ENCODE measurements around the gene STK4. TPM values are rescaled to one million over a fixed set of nuclear protein-coding genes. Genes with fewer than 3 reads are reported as not detected.

STK4 gene
- total and polyA plus RNA-seq, 7 donors: 2.4 to 8.6 (median 5.6) TPM

GRCh38 chr20:44954211-44954610 is 12.1 kb upstream of the STK4 start:
- H3K27ac ChIP-seq: no peak overlapping the region
- no peaks in the 10 kb centered on the region for H3K27me3 ChIP-seq (ENCODE audit: insufficient read depth in 3 of 3, low read length in 2 of 3)
- intact Hi-C loops (cut with DNase I): no loop called here
- ATAC-seq (no peak), DNase-seq (no peak)
- TF ChIP-seq, protein P1, sequence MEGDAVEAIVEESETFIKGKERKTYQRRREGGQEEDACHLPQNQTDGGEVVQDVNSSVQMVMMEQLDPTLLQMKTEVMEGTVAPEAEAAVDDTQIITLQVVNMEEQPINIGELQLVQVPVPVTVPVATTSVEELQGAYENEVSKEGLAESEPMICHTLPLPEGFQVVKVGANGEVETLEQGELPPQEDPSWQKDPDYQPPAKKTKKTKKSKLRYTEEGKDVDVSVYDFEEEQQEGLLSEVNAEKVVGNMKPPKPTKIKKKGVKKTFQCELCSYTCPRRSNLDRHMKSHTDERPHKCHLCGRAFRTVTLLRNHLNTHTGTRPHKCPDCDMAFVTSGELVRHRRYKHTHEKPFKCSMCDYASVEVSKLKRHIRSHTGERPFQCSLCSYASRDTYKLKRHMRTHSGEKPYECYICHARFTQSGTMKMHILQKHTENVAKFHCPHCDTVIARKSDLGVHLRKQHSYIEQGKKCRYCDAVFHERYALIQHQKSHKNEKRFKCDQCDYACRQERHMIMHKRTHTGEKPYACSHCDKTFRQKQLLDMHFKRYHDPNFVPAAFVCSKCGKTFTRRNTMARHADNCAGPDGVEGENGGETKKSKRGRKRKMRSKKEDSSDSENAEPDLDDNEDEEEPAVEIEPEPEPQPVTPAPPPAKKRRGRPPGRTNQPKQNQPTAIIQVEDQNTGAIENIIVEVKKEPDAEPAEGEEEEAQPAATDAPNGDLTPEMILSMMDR (IDR thresholded peaks at IDR 0.05): no peak
- peaks cover 24 to 81% of the 10 kb centered on the region in 2 donors for H3K36me3 ChIP-seq (ENCODE audit: insufficient read depth in 1 of 2, low read depth in 1 of 2)
- H3K9me3 ChIP-seq: no peaks in the 10 kb centered on the region
- WGBS, 3 donors: 95 to 98% (median 97%) methylated on average over 5 of the region's 5 CpGs
- H3K4me1 ChIP-seq: peaks cover 7% of the 10 kb centered on the region
- H3K4me3 ChIP-seq: no peak overlapping the region

DNA sequence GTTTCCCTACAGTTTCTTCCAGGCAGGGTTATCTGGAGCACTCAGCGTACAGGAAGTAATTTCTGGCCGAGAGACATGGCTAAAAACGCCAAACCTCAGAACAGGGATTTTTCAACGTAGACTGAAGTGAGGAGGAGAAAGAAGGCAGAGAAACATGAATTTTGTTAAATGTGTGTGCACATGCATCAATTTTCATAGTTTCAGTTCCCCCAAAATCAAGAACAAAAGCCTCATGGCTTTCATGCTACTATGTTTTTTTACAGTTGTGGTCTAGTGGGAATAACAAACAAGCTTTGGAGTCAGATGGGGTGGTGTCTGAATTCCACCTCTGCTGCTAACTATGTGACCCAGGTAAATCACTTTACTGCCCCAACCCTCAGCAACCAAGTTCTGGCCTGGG is 11.0 kb upstream of the STK4 start:
- H3K27ac ChIP-seq: no peak overlapping the region
- WGBS, 3 donors: 80 to 86% (median 85%) methylated on average over 4 of the region's 4 CpGs
- no peaks in the 10 kb centered on the region for H3K27me3 ChIP-seq (ENCODE audit: insufficient read depth in 3 of 3, low read length in 2 of 3)
- peaks cover 7% of the 10 kb centered on the region for H3K4me1 ChIP-seq
- no peak overlapping the region for H3K4me3 ChIP-seq
- TF ChIP-seq, protein P1 (IDR thresholded peaks at IDR 0.05): no peak
- H3K36me3 ChIP-seq (ENCODE audit: insufficient read depth in 1 of 2, low read depth in 1 of 2): peaks cover 20 to 70% of the 10 kb centered on the region in 2 donors
- no peaks in the 10 kb centered on the region for H3K9me3 ChIP-seq
- ATAC-seq (no peak), DNase-seq (no peak)
- intact Hi-C loops (cut with DNase I): no loop called here

- no peak for ATAC-seq
- H3K4me1 ChIP-seq: peaks cover 12% of the 10 kb centered on the region
- H3K27me3 ChIP-seq (ENCODE audit: insufficient read depth in 3 of 3, low read length in 2 of 3): no peaks in the 10 kb centered on the region
- H3K9me3 ChIP-seq: no peaks in the 10 kb centered on the region
- no peak overlapping the region for H3K4me3 ChIP-seq
- no peak for DNase-seq
- intact Hi-C loops (cut with DNase I): no loop called here
- WGBS, 3 donors: 92 to 95% (median 94%) methylated on average over 3 of the region's 3 CpGs
- TF ChIP-seq, protein P1 (IDR thresholded peaks at IDR 0.05): no peak
- peaks cover 15 to 59% of the 10 kb centered on the region in 2 donors for H3K36me3 ChIP-seq (ENCODE audit: insufficient read depth in 1 of 2, low read depth in 1 of 2)
- no peak overlapping the region for H3K27ac ChIP-seq
These were observed 9.9 kb upstream of the STK4 start for GRCh38 chr20:44956410-44956809.

- H3K4me1 ChIP-seq: peaks cover 12% of the 10 kb centered on the region
- no peak overlapping the region for H3K4me3 ChIP-seq
- WGBS, 3 donors: 82 to 89% (median 86%) methylated on average over 8 of the region's 8 CpGs
- H3K36me3 ChIP-seq (ENCODE audit: insufficient read depth in 1 of 2, low read depth in 1 of 2): peaks cover 9 to 40% of the 10 kb centered on the region in 2 donors
- no peaks in the 10 kb centered on the region for H3K27me3 ChIP-seq (ENCODE audit: insufficient read depth in 3 of 3, low read length in 2 of 3)
- ATAC-seq (no peak), DNase-seq (no peak)
- H3K27ac ChIP-seq: no peak overlapping the region
- TF ChIP-seq, protein P1 (IDR thresholded peaks at IDR 0.05): no peak
- no peaks in the 10 kb centered on the region for H3K9me3 ChIP-seq
- intact Hi-C loops (cut with DNase I): no loop called here
These were observed 8.0 kb upstream of the STK4 start for GRCh38 chr20:44958276-44958675.

DNA sequence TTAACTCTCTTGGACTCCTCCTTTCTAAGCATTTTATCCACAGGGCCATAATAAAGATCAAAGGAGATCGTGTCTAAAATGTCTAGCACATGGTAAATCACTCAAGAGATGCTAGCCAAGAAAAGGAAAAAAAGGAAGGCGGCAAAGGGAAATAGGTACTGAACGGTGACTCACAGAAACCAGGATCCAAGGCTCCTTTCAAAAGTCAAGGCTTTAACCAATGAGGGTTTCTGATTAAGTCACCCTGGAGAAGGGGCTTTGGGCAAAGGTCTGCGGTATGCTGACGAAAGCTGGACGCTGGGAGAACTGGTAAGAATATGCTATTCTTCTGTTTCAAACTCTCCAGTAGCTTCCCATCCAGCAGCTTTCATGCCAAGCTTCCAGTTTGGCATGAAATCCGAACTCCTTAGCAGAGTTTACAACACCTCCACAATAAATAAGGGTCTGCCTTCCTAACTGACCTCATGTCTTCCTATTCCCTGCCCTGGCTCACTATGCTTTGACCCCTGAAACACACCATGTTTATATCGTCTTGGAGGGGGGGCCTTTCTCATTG is 7.2 kb upstream of the STK4 start:
- WGBS, 3 donors: 18 to 25% (median 22%) methylated on average over 8 of the region's 8 CpGs
- Histone ChIP-seq H3K27ac (peak overlapping the region; percentile 86), H3K4me3 (peak overlapping the region; percentile 99), H3K9me3 (no peaks in the 10 kb centered on the region), H3K27me3 (ENCODE audit: insufficient read depth in 3 of 3, low read length in 2 of 3) (no peaks in the 10 kb centered on the region), H3K36me3 (ENCODE audit: insufficient read depth in 1 of 2, low read depth in 1 of 2) (peaks cover 9 to 31% of the 10 kb centered on the region in 2 donors), H3K4me1 (peaks cover 12% of the 10 kb centered on the region)
- intact Hi-C loops (cut with DNase I): no loop called here
- ATAC-seq: no peak
- DNase-seq: no peak
- TF ChIP-seq, protein P1 (IDR thresholded peaks at IDR 0.05): no peak
